Thoracic aorta (tissue), 2 donors: ENCODE measurements around the gene PDPK1. TPM values are rescaled to one million over a fixed set of nuclear protein-coding genes. Genes with fewer than 3 reads are reported as not detected.
A peak's percentile ranks its signal among the peaks of the same experiment; 100 is the strongest.
"Not testable (repeated sequence)": the region's sequence is repeated elsewhere in the genome, so short reads cannot be mapped to it uniquely, and the experiment has no call there.

Experiments
- ATAC-seq: fragments of 150-250 bp; one replicate; pipeline ENCODE4 v1.8.0; 2017; ENCODE audit warnings: low read depth; ENCODE audit not compliant: insufficient number of reproducible peaks, low FRiP score
- DNase-seq: peaks from one replicate; pipeline ENCODE4 v3.0.0-alpha.2; 2020; ENCODE audit warnings: low spot score
- H3K27ac ChIP-seq, 2 donors: fragments of 200-600 bp; sonication (generic); 1 replicate in 1 of 2; 2 replicates in 1 of 2; pipeline ENCODE4 v1.5.1; 2016; ENCODE audit warnings: mild to moderate bottlenecking in 2 of 2, moderate library complexity in 2 of 2
- H3K27me3 ChIP-seq: fragments of 200-600 bp; sonication (generic); replicated peaks from 2 replicates; pipeline ENCODE4 v1.6.0; 2016; ENCODE audit warnings: mild to moderate bottlenecking; ENCODE audit not compliant: insufficient read depth
- H3K36me3 ChIP-seq: fragments of 200-600 bp; sonication (generic); one replicate; pipeline ENCODE4 v1.5.1; 2016
- H3K4me1 ChIP-seq, 2 donors: fragments of 200-600 bp; sonication (generic); 1 replicate in 1 of 2; 2 replicates in 1 of 2; pipeline versions ENCODE4 v1.5.1 to v1.6.0; 2016; ENCODE audit warnings: low read depth in 2 of 2, mild to moderate bottlenecking in 1 of 2; ENCODE audit not compliant: control insufficient read depth in 1 of 2
- H3K4me3 ChIP-seq: fragments of 200-600 bp; sonication (generic); 2 replicates; pipeline ENCODE4 v1.5.1; 2016; ENCODE audit warnings: mild to moderate bottlenecking
- H3K9me3 ChIP-seq: fragments of 200-600 bp; sonication (generic); 2 replicates; pipeline ENCODE4 v1.5.1; 2016
- total RNA-seq, 2 donors: library from RNA; depleted of rRNA; stranded (reverse); fragments of >200 nt; gene quantifications; one replicate each; pipeline versions ENCODE4 v1.1.0 to v1.2.3, GENCODE V29; 2016
- TF ChIP-seq, protein P1 (sequence below): fragments of 200-600 bp; sonication (generic); IDR thresholded peaks from one replicate; pipeline ENCODE4 v1.5.1; 2019; ENCODE audit warnings: antibody characterized with exemption

The PDPK1 gene
- total RNA-seq, 2 donors from 2014 or later = 31.9 to 44.3 TPM

DNA sequence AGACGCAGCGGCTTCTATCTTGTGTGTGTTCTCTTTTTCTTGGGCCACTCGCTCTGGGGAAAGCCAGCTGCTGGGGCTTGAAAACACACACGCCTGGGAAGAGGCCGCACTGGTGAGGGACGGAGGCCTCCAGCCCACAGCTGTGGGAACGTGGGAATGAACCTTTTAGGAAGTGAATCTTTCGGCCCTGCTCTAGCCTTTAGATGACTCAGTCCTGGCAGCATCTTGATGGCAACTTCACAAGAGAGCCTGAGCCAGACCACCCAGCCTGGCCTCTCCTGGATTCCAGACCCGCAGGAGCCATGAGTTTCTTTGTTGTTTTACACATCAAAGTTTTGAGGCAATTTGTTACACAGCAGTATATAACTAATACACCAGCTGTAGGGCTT lies 2.2 kb upstream of the PDPK1 start:
- H3K4me1 ChIP-seq = peaks cover 27 to 46% of the 10 kb centered on the region in 2 donors

DNA sequence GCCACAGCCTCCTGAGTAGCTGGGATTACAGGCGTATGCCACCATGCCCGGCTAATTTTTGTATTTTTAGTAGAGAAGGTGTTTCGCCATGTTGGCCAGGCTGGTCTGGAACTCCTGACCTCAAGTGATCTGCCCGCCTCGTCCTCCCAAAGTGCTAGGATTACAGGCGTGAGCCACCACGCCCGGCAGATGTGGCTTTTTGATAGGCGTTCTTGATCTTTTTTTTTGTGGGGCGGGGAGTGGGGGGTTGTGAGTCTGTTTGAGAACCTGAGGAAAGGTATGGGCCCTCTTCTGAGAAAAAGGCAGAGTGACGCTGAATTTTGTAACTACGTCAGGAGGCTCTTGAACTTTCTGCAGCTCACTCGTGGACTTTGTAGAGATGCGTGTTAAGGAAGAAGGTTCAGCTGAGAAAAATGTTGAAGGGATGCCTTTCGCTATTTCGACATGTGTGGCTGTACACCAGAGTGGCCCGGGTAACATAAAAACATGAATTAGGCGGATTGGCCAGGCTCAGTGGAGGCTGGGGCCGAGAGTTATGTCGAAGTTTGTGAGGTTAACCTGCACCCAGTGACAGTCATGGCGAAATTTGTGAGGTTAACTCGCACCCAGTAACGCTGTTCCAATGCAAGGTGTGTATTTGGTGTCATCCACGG lies 1.5 kb downstream of the PDPK1 start:
- DNase-seq, ATAC-seq, H3K9me3 ChIP-seq, H3K27ac ChIP-seq, H3K27me3 ChIP-seq, H3K36me3 ChIP-seq: not testable (repeated sequence)
- H3K4me1 ChIP-seq = peaks cover 21 to 38% of the 10 kb centered on the region in 2 donors
- peak overlapping the region; percentile 77 for H3K4me3 ChIP-seq

More for the DNA sequence above, 2.2 kb upstream of the PDPK1 start:
- peak overlapping the region in 1 of 2 donors; percentile 46 for H3K27ac ChIP-seq
- H3K27me3 ChIP-seq = no peaks in the 10 kb centered on the region
- ATAC-seq (no peak), DNase-seq (no peak)
- H3K36me3 ChIP-seq = no peaks in the 10 kb centered on the region
- H3K9me3 ChIP-seq = no peaks in the 10 kb centered on the region
- TF ChIP-seq, protein P1, sequence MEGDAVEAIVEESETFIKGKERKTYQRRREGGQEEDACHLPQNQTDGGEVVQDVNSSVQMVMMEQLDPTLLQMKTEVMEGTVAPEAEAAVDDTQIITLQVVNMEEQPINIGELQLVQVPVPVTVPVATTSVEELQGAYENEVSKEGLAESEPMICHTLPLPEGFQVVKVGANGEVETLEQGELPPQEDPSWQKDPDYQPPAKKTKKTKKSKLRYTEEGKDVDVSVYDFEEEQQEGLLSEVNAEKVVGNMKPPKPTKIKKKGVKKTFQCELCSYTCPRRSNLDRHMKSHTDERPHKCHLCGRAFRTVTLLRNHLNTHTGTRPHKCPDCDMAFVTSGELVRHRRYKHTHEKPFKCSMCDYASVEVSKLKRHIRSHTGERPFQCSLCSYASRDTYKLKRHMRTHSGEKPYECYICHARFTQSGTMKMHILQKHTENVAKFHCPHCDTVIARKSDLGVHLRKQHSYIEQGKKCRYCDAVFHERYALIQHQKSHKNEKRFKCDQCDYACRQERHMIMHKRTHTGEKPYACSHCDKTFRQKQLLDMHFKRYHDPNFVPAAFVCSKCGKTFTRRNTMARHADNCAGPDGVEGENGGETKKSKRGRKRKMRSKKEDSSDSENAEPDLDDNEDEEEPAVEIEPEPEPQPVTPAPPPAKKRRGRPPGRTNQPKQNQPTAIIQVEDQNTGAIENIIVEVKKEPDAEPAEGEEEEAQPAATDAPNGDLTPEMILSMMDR = no peak
- no peak overlapping the region for H3K4me3 ChIP-seq

DNA sequence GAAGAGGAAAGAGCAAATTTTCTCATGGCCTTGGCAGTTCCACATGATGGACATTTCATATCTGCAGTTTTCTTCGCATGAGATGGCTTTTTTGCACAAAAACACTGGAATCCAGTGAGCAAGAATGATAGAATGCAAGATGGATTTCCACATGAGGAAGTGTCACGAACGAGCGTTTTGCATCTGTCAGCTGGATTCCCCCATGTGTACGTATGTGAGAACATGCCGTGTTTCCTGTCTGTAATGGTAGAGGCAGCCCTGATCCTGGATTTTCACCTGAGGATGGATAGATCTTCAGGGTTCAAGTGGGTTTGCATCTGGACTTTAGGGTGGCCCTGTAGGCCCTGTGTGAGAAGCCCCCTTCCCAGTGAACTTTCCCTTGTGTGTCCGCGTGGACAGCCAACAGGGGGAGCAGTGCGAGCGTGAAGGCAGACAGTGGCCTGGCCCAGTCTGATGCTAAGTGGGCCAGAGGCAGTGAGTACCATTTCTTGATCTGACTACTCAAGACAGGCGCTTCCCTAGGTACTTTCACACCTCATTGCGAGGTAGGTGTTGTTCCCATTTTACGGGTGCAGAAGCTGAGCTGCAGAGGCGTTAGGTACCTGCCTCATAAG lies 2.1 kb downstream of the PDPK1 start:
- TF ChIP-seq, protein P1 = peak; percentile 25
- not testable (repeated sequence) for DNase-seq, H3K36me3 ChIP-seq, ATAC-seq, H3K9me3 ChIP-seq, H3K27me3 ChIP-seq, H3K27ac ChIP-seq
- H3K4me1 ChIP-seq = peaks cover 21 to 38% of the 10 kb centered on the region in 2 donors
- peak overlapping the region; percentile 77 for H3K4me3 ChIP-seq

DNA sequence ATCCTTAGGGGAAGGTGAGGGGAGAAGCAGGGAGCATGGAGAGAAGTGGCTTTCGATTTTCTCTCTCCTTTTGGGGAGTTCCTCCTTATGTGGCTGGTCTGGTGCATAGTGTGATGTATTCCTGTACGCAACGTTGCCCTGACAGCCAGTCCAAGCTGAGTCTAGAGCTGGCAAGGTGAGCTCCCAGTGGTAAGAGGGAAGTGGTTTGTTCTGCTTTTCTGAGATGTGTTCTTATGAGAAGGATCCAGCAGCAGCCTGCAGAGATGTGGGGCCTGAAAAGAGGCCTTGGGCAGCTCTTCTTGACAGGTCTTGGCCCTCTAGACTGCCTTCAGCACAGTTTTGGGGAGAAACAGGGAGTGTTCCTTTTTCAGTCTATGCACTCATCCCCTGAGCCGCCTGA lies 3.1 kb downstream of the PDPK1 start:
- not testable (repeated sequence) for H3K4me3 ChIP-seq, H3K27me3 ChIP-seq, DNase-seq, H3K9me3 ChIP-seq, H3K27ac ChIP-seq, H3K36me3 ChIP-seq, ATAC-seq
- peaks cover 21 to 38% of the 10 kb centered on the region in 2 donors for H3K4me1 ChIP-seq

DNA sequence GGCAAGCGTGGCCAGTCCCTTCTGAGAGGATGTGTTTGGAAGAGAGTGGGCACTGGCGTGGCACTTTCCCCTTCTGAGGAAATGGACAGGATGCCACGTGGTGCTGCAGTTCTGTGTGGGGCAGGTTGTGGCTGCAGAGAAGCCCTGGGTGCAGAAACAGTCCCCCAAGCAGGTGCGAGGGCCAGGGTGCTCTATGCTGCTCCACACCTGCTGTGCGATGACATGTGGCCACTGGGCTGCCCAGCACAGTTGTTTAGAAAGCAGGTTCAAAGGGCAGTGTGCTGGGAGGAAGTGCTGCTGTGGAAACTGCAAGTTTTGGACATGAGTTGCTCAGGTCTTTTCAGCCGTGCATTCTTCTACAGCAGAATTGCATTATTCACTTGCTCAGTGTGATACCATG lies 3.6 kb downstream of the PDPK1 start:
- not testable (repeated sequence) for DNase-seq, ATAC-seq, H3K36me3 ChIP-seq, H3K27ac ChIP-seq, H3K4me3 ChIP-seq, H3K9me3 ChIP-seq, H3K27me3 ChIP-seq
- peaks cover 21 to 37% of the 10 kb centered on the region in 2 donors for H3K4me1 ChIP-seq

DNA sequence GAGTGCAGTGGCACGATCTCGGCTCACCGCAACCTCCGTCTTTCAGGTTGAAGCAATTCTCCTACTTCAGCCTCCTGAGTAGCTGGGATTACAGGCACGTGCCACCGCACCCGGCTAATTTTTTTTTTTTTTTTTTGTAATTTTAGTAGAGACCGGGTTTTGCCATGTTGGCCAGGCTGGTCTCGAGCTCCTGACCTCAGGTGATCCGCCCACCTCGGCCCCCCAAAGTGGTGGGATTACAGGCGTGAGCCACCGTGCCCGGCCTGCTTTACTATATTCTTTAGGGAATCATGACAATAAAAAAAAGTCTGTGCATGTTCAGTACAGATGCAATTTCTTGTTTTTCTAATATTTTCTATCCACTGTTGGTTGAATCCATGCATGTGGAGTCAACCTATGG lies 6.0 kb downstream of the PDPK1 start:
- H3K4me3 ChIP-seq, H3K27me3 ChIP-seq, DNase-seq, H3K27ac ChIP-seq, H3K9me3 ChIP-seq, H3K36me3 ChIP-seq, ATAC-seq: not testable (repeated sequence)
- H3K4me1 ChIP-seq = peaks cover 15 to 25% of the 10 kb centered on the region in 2 donors

DNA sequence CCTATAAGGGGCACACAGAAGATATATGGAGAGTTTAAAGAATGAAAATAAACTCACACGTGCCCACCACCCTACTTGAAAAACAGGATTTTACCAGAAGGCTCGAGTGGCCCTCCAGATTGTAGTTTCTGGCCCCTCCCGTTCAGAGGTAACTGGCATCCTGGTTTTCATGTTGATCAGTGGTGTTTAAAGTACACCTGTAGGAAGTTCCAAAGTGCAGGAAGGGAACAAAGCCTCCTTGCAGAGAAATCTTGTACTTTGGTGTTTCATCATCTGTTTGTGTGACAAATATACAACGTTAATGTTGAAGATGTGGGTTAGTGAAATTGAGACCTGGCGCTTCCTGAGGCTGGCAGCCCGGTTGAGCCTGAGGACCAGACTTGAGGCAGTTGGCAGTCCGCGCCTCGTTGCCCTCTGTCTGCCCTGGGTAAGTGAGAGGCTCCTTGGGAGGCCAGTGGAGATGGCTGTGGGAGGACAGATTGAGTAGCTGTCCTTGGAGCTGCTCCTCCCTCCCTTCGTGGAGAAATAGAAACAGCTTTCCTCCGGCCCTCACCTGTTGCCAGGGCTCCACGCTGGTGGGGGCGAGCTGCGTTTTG lies 12.6 kb downstream of the PDPK1 start:
- H3K36me3 ChIP-seq, H3K27me3 ChIP-seq, H3K4me3 ChIP-seq, ATAC-seq, H3K27ac ChIP-seq, DNase-seq, H3K9me3 ChIP-seq, H3K4me1 ChIP-seq: not testable (repeated sequence)

DNA sequence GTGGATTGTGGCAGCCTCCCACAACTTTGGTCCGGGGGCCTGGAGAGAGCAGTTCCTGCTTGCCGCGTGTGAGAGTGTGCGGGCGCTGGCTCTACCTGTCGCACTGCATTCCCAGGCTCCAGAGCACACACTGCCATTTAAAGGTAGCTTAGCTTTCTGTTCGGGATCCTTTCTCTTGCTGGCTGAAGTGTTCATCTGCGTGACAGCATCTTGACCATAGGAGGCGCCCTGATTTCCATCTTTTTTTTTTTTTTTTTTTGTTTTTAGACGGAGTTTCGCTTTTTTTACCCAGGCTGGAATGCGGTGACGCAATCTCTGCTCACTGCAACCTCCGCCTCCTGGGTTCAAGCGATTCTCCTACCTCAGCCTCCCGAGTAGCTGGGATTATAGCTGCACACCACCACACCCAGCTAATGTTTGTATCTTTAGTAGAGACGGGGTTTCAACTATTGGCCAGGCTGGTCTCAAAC lies 13.6 kb downstream of the PDPK1 start:
- not testable (repeated sequence) for DNase-seq, H3K4me1 ChIP-seq, H3K27me3 ChIP-seq, ATAC-seq, H3K9me3 ChIP-seq, H3K36me3 ChIP-seq, H3K27ac ChIP-seq, H3K4me3 ChIP-seq

DNA sequence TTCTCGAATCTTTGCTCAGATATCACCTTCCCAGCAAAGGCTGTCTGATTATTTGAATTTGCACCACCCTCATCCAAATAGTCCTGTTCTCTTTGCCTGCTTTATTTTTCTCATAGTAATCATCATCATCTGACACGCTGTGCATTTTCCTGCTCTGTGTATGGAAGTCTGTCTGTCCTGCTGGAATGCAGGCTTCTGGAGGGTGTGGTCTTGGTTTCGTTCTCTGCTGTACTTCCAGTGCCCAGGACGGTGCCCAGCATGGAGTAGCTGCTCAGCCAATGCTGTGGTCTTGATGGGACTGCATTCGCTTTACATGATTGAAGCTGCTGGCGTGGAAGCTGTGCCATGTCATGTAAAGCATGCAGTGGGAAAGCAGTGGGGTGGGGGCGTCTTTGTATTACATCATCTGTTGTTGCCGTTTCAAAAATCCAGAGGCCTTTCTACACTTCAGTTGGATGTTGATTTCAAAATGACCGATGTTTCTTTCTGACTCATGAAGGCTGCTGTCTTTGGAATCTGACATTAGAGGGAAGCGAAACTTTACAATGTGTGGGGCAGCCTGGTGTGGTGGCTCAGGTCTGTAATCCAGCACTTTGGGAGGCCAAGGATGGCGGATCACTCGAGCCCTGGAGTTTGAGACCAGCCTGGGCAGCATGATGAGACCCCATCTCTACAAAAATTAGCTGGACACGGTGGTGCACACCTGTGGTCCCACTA lies 17.0 kb downstream of the PDPK1 start:
- H3K9me3 ChIP-seq = not testable (repeated sequence)

DNA sequence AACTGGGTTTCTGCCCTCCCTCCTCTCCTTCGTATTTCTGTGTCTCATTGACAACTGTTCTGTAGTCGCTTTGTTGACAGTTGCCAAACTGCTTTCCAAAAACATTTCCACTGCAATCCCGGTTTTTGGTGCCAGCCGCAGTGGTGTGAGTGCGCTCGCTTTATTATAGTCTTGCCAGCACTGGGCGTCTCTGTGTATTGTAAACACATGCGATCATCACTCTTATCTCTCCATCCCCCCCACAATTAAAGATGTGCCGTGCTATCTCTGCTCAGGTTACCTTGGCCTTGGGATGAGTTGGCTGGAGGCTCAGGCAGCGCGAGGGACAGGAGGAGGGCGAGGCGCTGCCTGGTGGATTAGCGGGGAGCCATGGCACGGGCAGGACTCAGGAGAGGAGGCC lies 19.3 kb downstream of the PDPK1 start:
- H3K27ac ChIP-seq, H3K36me3 ChIP-seq, DNase-seq, H3K9me3 ChIP-seq, H3K27me3 ChIP-seq, H3K4me3 ChIP-seq, ATAC-seq, H3K4me1 ChIP-seq: not testable (repeated sequence)

More for the DNA sequence above, 17.0 kb downstream of the PDPK1 start:
- not testable (repeated sequence) for H3K36me3 ChIP-seq, H3K4me1 ChIP-seq, H3K4me3 ChIP-seq, H3K27me3 ChIP-seq, ATAC-seq, DNase-seq, H3K27ac ChIP-seq
